HG03108 (cell line): Measurements from ENCODE around the gene NDE1.
"Not testable (repeated sequence)": the region's sequence is repeated elsewhere in the genome, so short reads cannot be mapped to it uniquely, and the experiment has no call there.

Source experiments
- ATAC-seq: cut with Tn5 transposase; IDR thresholded peaks from one replicate; pipeline ENCODE4 v1.9.1; 2021; ENCODE audit warnings: moderate library complexity; ENCODE audit not compliant: unreplicated experiment

Gene NDE1, protein sequence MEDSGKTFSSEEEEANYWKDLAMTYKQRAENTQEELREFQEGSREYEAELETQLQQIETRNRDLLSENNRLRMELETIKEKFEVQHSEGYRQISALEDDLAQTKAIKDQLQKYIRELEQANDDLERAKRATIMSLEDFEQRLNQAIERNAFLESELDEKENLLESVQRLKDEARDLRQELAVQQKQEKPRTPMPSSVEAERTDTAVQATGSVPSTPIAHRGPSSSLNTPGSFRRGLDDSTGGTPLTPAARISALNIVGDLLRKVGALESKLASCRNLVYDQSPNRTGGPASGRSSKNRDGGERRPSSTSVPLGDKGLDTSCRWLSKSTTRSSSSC

DNA sequence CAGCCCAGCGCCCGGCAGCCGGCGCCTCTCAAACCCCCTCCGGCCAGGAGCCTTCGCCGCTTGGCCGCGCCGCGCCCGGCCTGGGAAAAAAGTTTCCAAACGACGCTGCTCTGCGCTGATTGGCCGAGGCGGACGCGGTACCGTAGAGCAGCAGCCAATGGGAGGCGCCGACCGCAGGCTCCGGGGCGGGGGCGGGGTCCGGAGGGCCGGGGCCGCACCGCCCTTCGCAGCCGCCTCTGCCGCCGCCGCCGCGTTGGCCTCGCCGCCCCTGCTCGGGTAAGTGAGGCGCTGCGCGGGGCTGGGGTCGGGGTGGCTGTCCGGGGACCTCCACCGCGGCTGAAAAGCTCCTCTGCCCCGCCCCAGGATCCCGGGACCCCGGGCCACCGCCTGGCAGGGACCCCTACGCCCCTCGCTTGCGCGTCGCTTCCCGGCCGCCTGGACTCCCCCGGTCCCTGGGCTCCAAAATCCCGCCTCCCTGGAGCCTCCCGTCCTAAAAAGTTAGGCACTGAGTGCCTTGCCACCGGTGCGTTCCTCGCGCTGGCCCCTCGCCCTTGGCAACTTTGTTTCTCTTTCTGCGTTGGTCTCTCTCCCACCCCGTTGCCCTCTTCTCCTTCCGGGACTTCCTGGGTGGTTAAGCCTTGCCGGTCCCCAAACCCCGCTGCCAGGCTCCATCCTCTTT lies at the start of gene NDE1:
NDE1 (plus strand) TSS at position 227 of the 679 bp plus-strand sequence. CDS start 14,534 bp downstream, outside the sequence.
- peak; percentile 74 for ATAC-seq

DNA sequence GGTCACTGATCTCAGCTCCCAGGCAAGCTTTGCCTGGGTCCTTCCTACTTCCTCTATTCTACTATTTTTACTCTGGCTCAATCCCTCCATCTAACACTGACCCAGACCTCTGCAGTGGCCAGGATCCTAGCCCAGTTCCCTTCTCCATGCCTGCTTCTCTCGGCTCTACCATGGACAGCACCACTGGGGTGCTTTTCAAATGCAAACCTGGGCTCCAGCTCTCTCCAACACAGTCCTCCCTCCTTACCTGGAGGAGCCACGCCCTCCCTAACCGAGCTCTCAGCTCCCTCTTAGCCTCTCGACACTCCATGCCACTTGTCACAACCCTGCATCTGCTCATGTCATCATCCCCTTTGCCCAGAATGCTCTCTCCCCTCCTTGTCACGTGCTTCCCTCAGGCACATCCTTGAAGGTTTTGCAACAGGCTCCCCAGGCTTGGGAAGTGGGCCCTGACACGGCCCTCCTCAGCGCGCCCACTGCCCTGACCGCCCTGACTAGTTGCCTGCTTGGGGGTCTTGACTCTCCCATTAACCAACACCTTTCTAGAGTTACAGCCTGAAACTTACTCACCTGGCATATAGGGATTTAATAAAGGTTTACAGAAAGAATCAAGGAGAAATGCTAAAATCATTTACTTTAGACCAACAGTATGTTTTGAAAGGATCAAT lies 48.7 kb upstream of the NDE1 start:
- ATAC-seq = no peak

DNA sequence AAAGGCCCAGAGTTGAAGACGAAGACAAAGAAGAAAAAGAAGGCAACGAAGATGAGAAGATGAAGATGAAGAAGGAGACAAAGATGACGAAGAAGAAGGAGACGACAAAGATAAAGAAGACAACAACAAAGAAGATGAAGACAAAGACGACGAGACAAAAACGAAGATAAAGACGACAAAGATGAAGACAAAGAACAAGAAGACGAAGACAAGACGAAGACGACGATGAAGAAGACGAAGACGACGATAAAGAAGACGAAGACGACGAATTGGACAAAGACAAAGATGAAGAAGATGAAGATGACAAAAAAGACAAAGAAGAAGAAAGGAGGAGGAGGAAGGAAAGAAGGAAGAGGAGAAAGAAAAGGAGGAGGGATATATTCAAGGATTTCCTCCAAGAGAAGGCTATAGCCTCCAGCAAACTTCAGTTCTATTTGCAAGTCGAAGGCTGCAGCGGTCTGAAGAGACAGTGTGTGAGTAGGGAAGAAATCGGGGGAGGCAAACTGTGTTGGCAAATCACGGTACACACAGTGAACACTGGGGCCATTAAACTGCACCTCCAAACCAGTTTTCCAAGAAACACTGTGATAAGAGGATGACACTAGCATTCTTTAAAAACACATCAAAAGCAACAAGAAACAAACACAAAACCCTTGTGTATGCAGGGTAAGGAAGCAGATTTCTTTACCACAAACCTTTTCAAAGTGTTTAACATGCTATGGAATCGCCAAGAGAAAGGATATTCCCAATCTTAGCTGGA lies 47.6 kb upstream of the NDE1 start:
- ATAC-seq = no peak

DNA sequence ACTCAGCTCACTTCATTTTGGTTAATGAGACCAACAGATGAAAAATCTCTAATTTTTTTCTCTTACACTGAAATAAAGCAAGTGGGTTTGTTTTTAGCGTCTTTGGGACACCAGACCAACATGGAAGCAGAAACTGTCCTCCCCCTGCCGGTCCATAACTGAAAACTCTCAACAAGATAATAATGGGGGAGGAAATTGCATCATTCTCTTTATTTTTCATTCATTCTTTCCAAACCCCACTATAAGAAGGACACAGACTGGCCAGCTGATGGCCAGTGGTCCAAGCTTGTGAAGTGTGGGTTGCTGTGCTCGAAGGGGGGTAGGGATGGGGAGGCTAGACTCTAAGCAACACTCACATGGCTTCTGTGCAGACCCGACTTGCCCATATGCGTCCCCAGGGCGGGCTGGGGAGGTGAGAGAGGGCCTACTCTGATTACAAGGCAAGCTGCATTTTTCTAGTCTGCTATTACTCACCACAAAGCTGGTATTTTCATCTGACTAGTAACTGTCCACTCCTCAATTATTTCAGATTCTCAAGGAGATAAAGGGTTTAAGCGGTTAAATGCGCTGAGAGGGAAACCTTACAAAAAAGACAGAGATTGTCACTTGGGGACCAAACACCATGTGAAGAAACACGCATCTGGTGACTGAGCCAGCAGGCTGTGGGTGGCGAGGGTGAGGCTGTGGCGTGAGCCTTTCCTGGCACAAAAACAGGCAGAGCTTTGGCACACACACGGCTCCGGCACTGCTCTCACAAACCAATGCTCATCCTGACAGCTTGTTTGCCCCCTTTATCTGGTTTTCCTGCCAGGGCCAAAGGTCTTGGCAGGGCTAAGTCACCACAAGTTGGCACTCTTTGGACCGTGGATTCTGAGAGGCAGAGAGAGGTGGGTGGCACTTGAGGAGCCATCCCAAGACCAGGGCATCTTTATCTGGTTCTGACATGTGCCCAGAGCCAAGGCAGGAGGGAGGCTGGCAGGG lies 45.3 kb upstream of the NDE1 start:
- ATAC-seq = no peak

DNA sequence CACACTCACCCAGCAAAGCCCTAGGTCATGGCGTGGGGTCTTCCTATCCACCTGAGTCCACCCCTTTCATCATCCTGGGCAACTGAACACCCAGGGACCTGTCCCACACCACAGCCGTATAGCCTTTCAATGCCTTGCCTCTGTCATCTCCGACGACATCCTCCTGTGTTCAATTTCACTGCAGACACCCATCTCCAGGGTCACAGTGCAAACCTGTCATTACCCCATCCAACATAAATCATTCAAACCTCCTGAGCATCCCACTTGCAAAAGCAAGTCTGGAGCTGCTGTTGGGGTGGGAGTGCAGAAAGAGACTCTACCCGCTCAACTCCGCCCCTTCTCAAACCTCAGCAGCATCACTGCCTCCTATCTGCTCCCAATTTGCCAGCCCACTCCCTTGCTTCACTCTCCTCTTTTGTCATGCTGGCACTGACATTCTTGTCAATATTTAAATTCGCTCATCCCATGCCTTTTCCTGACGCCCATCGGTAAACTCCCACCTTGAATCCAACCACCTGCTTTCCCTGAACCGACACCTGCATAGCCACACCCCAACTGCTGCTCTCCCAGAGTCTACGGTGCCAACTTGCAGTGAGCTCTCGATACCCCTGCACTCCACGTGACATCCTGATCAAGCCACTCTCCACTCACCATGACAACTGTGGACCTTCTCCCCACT lies 44.1 kb upstream of the NDE1 start:
- ATAC-seq = no peak

DNA sequence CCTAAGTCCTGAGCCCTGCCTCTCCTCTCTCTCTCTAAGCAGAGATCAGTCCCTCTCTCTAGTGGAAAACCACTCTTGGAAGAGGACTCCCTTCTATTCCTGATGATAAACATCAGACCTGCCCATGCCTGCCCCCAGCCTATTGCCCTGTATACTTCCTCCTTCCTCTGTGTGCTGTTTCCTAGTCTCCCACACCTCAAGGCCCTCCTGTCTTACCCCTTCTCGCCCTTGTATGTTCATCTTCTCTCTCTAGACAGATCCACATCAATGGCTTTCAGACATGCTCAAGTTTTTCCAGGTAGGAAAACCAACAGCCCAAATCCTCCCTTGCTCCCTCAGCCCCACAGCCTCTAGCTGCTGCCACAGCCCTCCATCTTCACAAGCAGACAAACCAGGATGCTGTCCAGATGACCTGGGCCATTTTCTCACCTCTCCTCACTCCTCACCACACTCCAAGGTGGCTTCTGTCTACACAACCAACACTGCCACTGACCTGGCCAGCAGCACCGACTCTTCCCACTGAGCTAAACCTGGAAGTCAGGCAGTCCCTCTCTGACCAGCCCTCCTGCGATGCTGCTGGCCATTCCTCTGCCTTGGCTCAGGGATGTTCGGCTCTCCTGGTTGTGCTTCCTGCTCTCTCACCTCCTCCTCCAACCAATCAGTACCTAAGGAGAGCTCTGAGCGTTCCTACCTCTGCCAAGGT lies 43.4 kb upstream of the NDE1 start:
- no peak for ATAC-seq

DNA sequence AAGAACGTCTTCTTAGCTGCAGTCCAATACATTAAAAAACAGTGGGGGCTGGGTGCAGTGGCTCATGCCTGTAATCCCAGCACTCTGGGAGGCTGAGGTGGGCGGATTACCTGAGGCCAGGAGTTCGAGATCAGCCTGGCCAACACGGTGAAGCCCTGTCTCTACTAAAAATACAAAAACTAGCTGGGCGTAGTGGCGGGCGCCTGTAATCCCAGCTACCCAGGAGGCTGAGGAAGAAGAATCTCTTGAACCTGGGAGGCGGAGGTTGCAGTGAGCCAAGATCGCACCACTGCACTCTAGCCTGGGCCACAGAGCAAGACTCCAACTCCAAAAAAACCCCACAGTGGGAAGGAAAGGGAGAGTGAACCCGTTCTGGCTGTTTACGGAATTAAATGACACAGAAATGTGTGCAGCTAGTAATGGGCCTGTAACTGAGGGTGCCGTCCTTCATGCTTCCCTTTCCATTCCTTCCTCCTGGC lies 42.8 kb upstream of the NDE1 start:
- ATAC-seq = not testable (repeated sequence)

DNA sequence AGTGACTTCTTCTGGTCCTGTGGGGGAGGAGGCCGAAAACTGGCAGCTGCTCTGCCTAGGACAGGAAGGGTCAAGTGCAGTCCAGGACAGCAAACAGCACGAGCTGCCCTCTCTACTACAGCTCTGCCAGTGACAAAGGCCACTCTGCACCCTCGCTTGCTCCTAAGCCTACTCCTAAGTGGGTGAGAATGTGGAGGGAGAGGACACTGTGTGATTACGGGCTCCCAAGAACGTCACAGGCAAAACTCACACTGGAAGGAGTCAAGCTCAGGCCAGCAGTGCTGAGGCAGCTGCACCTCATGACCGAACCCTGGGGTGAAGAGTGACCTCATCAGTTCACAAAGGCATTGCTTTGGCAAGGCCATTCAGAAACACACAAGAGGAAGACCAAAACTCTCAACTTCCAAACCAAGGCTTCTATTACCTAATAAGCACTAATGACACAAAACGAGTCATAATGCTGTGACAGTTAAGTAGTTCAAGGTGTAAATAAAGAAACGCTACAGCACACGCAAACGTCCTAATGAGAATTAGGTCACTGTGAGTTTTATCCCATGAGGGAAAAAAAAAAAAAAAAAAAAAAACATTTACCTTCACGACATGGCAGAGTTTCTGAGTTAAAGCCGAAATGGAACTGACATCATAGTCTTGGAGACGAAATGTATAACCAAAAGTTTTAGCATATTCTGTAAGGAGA lies 42.2 kb upstream of the NDE1 start:
- ATAC-seq = no peak

DNA sequence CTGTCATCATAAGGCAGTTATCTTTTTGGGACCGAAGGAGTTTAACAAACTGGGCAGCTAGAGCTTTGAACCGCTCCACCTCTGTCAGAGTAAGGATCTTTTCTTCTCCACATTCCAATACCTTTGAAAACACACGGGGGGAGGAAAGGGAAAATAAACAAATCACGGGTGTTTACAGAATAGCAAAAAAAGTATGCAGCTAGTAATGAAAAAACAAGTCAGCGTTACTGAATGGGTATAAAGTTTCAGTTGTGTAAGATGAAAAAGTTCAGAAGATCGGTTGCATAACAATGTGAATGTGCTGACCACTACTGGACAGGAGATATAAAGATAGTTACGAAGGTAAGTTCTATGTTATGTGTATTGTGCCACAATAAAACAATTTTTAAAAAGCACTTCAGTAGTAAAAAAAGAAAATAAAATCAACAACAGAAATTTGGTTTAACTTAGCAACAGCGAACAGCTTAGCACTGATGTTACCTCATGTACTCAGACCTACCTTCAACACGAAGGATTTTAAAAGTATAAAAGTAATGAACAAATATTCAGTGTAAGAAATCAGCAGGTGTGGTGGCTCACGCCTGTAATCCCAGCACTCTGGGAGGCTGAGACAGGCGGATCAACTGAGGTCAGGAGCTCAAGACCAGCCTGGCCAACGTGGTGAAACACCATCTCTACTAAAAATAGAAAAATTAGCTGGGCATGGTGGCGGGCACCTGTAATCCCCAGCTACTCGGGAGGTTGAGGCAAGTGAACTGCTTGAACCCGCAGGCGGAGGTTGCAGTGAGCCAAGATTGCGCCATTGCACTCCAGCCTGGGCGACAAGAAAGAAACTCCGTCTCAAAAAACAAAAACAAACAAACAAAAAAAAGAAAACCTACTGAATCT lies 41.4 kb upstream of the NDE1 start:
- ATAC-seq = no peak

DNA sequence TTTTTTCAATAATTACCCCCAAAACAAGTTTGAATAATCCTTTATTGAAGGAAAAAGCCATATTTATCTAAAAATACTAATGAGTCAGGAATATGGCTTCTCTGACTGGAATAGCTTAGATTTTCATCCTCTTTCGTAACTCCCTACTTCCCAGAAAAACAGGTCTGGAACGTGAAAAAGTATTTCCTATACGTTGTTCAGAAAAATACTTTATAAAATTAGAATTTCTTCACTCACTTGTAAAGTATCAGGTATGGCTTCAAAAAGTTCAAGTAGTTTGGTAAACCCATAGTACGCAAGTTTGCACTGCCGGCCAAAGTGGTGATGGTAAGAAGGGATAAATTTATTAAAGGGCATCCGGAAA lies 40.8 kb upstream of the NDE1 start:
- no peak for ATAC-seq

DNA sequence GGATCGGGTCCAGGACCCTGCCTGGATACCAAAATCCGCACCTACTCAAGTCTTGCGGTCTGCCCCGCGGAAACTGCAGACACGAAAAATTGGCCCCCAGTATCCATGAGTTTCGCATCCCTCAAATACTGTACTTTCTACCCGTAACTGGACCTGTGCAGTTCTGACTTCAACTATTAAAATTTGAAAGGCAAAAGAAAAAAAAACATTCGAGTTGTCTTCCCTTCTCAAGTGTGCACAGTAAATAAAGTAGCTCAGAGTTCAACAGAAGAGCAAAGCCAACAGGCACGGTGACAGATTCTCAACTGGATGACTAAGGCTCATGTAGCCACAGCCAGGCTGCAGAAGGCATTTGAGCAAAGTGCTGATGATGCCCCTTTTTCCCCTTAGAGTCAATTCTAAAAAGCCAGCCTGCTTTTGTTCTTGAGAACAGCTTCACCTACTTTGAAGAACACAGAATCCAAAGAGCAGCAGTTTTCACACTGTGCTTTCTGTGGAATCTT lies 39.6 kb upstream of the NDE1 start:
- ATAC-seq = no peak

DNA sequence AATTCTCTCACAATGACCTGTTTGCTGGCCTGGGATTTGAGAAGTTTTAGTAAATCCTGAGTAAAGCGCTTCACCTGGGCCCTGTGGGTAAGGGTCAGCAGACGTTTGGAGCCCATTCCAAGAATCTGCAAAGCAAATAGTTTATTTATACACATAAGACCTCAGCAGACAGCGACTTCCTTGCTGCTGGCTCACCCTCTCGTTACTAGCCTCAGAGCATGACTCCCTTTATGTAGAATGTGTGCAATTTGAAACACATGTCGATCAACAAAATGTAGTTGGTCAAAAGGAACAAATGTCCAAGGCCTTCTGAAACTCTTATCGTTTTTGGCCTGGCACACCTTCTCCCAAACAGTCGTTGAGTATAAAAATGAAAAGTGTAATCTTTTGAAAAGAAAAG lies 38.4 kb upstream of the NDE1 start:
- ATAC-seq = no peak

DNA sequence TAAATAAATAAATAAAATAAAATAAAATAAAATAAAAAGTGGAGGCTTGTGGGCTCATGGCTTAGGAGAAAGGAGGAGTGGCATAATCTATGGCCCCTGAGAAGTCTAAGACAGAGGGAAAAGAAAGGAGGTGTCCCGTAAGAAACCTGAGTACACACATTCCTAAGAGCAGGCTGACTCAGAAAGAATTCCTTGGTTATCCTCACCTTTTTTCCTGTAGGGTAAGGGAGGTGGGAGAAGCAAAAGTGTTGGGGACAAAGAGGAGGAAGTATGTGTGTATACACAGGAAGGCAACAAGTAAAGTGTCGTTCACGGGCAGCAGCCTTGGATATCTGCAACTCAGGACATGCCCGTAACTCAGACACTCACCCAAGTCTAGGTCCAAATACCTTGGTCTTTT lies 36.4 kb upstream of the NDE1 start:
- no peak for ATAC-seq

DNA sequence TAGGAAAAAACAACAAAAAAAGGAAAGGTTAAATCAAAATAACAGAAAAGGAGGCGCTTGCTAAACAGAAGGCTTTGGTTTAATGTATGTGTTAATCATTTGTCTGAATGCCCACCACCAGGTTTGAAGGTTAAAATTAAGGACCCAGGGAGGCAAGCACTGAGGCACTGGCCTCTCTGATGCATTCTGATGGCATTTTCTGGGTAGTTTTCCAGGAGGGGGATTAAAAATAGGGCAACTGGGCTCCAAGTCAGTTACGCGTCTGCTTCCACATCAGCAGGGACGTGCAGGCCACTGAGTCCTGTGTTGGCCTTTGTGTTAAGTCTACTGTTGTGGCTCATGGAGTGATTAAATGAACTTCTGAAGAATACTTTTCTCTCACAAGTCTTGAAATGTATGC lies 34.0 kb upstream of the NDE1 start:
- ATAC-seq = no peak

DNA sequence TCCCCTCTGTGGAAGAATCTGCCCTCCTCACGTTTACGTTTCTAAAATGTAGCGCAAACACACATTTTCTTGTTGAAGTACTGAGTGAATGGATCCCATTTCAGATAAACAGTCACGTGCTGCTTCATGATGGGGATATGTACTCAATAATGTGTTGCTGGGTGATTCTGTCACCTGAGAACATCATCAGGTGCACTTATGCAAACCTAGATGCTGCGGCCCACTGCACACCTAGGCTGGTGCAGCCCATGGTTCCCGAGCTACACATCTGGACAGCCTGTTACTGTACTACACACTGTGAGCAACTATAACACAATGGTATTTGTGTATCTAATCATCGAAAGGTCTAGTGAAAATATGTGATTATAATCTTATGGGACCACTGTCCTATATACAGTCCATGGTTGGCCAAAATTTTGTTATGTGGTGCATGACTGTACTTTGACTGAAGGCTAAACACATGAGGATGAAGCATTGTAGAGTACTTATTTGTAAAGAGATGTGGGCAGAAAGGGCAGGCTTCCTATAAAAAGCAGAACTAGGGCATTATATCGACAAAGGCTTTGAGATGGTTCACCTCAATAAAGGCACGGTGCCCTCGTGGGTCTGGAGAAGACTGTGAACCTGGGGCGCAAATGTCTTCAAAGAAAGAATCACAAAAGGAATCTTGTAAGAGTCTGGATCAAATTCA lies 33.4 kb upstream of the NDE1 start:
- no peak for ATAC-seq

DNA sequence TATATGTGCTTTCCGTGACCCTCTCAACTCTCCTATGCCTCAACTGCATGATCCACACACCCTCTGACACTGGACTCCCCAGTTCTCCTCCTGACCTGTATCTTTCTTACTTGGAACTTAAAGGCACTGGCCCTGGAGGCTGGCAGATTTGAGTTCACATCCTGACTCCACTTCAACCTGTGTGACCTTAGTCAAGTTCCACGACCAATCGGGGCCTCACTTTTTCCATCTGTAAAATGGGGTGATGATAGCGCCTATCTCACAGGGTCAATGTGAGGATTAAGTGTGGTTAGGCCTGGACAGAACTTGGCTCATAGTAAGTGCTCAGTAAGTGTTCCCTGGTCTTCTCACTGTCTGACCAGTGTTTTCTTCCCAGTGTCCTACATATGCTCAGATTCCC lies 32.1 kb upstream of the NDE1 start:
- ATAC-seq = no peak

DNA sequence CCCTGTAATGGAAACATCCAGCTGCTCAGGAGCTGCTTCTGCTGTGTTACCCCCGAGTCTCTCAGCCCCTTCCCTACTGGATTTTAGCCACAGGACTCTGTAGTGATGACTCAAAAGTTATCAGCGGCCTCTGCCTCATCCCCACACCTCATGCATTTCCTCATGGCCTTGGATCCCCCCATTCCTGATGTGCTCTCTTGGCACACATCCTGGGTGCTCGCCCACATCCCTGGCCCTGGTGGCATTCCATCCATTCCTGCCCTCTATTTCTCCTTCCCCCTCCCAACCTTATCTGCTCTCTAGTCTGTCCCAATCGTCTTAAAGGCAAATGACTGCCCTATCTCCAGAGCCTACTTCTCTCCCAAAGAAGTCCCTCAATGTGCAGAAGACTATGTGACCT lies 31.7 kb upstream of the NDE1 start:
- no peak for ATAC-seq
